ENCODE results near the gene SDHAF4.

SDHAF4 gene

DNA sequence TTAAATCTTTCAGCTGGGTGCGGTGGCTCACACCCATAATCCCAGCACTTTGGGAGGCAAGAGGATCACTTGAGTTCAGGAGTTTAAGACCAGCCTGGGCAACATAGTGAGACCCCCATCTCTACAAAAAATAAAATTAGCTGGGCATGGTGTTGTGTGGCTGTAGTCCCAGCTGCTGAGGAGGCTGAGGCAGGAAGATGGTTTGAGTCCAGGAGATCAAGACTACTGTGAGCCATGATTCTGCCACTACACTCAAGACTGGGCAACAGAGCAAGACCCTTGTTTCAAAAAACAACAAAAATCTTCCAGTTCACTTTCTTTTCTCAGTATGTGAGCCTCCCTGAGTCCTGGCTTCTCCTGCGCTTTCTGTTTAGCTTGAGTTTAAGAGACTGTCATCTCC is 7.9 kb downstream of the SDHAF4 start:
- no peaks in the 10 kb centered on the region for H3K27me3 Mint-ChIP-seq (ENCODE audit: low read depth)

DNA sequence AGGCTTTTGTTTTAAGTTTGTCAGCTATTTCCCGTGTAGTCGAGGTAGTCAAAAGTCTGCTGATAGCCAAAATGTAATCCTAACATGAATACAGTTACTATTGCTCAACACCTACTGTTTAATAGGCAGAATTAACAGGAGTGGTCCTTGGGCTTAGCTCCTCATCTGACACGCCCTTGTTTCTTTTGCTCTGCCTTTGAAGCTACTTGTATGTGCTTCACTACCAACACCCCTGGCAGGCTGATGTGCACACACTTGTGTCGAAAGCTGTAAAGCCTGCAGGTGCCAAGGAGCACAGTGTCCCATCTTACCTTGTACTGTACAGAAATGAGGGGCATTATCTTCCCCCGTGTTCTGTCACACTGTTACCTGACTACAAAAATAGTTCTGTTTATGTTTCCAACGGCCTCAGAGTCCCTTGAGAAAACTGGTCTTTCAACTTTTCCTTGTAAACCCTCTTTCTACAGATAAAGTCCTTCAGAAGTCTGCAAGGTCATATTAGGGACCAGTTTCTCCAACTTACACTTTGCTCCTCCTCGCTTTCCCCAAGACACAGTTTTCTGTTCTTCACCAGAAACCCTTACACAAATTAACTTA is 9.3 kb downstream of the SDHAF4 start:
- Mint-ChIP-seq H3K4me1 (no peaks in the 10 kb centered on the region), H3K27ac (no peak overlapping the region), H3K36me3 (ENCODE audit: low read depth) (peaks cover 42% of the 10 kb centered on the region), H3K4me3 (no peak overlapping the region), H3K9me3 (peaks cover 2% of the 10 kb centered on the region), H3K27me3 (ENCODE audit: low read depth) (no peaks in the 10 kb centered on the region)
- TF ChIP-seq, protein P1, sequence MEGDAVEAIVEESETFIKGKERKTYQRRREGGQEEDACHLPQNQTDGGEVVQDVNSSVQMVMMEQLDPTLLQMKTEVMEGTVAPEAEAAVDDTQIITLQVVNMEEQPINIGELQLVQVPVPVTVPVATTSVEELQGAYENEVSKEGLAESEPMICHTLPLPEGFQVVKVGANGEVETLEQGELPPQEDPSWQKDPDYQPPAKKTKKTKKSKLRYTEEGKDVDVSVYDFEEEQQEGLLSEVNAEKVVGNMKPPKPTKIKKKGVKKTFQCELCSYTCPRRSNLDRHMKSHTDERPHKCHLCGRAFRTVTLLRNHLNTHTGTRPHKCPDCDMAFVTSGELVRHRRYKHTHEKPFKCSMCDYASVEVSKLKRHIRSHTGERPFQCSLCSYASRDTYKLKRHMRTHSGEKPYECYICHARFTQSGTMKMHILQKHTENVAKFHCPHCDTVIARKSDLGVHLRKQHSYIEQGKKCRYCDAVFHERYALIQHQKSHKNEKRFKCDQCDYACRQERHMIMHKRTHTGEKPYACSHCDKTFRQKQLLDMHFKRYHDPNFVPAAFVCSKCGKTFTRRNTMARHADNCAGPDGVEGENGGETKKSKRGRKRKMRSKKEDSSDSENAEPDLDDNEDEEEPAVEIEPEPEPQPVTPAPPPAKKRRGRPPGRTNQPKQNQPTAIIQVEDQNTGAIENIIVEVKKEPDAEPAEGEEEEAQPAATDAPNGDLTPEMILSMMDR (IDR thresholded peaks at IDR 0.05; ENCODE audit: unreplicated experiment in 3 of 3) = no peak

More for the DNA sequence above, 7.9 kb downstream of the SDHAF4 start:
- H3K4me3 Mint-ChIP-seq = no peak overlapping the region
- H3K27ac Mint-ChIP-seq = no peak overlapping the region
- H3K9me3 Mint-ChIP-seq = peaks cover 11% of the 10 kb centered on the region
- peaks cover 45% of the 10 kb centered on the region for H3K36me3 Mint-ChIP-seq (ENCODE audit: low read depth)
- TF ChIP-seq, protein P1 (IDR thresholded peaks at IDR 0.05; ENCODE audit: unreplicated experiment in 3 of 3) = no peak
- H3K4me1 Mint-ChIP-seq = no peaks in the 10 kb centered on the region

DNA sequence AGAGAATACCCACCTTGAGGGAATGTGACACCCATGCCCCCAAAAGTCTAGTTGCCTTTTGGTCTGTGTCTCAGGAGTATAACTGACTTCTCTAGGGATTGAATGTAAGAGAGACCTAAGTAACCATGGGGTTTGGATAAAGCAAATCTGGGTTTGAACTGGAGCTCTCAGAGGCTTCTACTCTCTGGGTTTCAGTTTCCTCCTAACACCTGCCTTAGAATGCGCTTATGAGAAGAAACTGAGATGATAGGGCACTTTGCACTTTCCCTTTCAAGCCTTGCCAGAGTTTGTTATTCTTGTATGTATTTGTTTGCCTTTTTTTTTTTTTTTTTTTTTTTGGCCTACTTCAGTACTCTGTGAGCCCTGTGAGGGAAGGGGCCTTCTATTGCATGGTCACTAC is 19.4 kb downstream of the SDHAF4 start:
- TF ChIP-seq, protein P1 (IDR thresholded peaks at IDR 0.05; ENCODE audit: unreplicated experiment in 3 of 3) = no peak

DNA sequence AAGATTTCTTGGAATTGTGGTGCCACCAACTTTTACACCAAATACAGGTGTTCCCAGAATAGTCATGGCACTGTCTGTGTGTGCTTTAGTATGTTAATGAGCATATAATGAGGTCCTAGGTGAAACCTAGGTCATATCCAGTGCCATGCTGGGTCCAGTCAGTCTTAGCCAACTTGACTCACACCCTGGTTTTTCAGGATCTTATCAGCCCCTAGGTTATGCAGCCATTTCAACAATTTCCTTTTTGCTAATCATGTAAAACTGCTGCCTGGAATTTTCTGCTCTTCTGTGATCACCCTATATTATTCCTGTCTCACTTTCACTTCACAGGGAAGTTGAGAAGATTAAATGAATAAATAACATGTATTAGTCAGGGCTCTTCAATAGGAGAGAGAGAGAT is 23.7 kb downstream of the SDHAF4 start:
- H3K4me1 Mint-ChIP-seq = no peaks in the 10 kb centered on the region
- TF ChIP-seq, protein P1 (IDR thresholded peaks at IDR 0.05; ENCODE audit: unreplicated experiment in 3 of 3) = no peak
- H3K9me3 Mint-ChIP-seq = no peaks in the 10 kb centered on the region
- H3K27me3 Mint-ChIP-seq (ENCODE audit: low read depth) = no peaks in the 10 kb centered on the region
- peaks cover 44% of the 10 kb centered on the region for H3K36me3 Mint-ChIP-seq (ENCODE audit: low read depth)
- no peak overlapping the region for H3K4me3 Mint-ChIP-seq
- no peak overlapping the region for H3K27ac Mint-ChIP-seq

More for the DNA sequence above, 19.4 kb downstream of the SDHAF4 start:
- Mint-ChIP-seq H3K36me3 (ENCODE audit: low read depth) (peaks cover 52% of the 10 kb centered on the region), H3K4me1 (no peaks in the 10 kb centered on the region), H3K4me3 (no peak overlapping the region), H3K27me3 (ENCODE audit: low read depth) (no peaks in the 10 kb centered on the region), H3K9me3 (no peaks in the 10 kb centered on the region), H3K27ac (no peak overlapping the region)

DNA sequence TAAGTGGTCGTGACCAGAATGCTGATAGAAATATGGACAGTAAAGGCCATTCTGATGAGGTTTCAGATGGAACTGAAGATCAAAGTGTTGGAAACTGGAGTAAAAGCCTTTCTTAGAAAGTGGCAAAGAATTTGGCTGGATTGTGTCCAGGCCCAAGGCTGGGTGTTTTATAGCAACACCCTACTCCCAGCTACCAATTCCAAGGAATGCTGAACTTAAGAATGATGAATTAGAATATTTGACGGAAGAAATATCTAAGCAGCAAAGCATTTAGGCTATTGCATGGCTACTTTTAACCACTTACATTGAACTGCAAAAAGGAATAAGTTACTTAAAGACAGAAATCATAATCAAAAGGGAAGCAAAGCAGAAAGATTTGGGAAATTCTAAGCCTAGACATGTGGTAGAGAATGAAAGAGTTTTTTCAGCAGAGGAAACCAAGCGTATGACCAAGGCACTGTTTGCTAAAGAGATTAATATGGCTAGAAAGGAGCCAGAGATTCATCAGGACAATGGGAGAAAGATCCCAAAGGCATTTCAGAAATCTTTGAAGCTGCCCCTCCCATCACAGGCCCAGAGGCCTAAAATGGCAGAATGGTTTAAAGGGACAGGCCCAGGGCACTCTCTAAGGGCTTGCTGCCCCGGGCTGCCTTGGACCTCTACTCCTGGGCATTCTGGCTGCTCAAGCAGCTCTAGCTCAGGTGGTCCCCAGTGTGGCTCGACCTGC is 25.8 kb downstream of the SDHAF4 start:
- Mint-ChIP-seq H3K9me3 (no peaks in the 10 kb centered on the region), H3K4me3 (no peak overlapping the region), H3K4me1 (no peaks in the 10 kb centered on the region), H3K27me3 (ENCODE audit: low read depth) (no peaks in the 10 kb centered on the region), H3K36me3 (ENCODE audit: low read depth) (peaks cover 36% of the 10 kb centered on the region), H3K27ac (no peak overlapping the region)
- TF ChIP-seq, protein P1 (IDR thresholded peaks at IDR 0.05; ENCODE audit: unreplicated experiment in 3 of 3) = no peak

DNA sequence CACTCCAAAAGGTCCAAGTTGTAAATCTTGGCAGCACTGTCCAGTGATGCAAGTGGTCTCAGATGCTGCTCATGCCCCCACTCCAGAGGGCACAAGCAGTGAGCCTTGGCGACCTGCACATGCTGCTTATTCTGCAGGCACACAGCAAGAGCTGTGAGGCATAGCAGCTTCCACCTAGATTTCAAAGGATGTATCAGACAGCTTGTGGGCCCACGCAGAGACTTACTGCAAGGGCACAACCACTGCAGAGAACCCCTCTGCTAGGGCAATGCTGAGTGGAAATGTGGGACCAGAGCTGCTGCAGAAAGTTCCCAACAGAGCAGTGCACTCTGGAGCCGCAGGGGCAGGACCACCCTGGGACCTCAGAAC is 26.4 kb downstream of the SDHAF4 start:
- TF ChIP-seq, protein P1 (IDR thresholded peaks at IDR 0.05; ENCODE audit: unreplicated experiment in 3 of 3) = no peak
- Mint-ChIP-seq H3K4me3 (no peak overlapping the region), H3K27ac (no peak overlapping the region), H3K9me3 (no peaks in the 10 kb centered on the region), H3K27me3 (ENCODE audit: low read depth) (no peaks in the 10 kb centered on the region), H3K4me1 (no peaks in the 10 kb centered on the region), H3K36me3 (ENCODE audit: low read depth) (peaks cover 31% of the 10 kb centered on the region)
